OCI-LY3 (cell line): ENCODE measurements around the gene COBL.

ENCODE experiments used
- H2AFZ ChIP-seq: fragments of 200-600, 300-600 bp; shearing (Covaris generic); 2 replicates; pipeline ENCODE4 v1.6.0; 2014; ENCODE audit warnings: antibody characterized with exemption, low read depth, low read length
- H3K27ac ChIP-seq: fragments of 200-600, 300-600 bp; sonication (generic); 2 replicates; pipeline ENCODE4 v1.5.1; 2014; ENCODE audit warnings: mild to moderate bottlenecking, low read length, moderate library complexity, mixed read lengths
- H3K27me3 ChIP-seq: fragments of 200-600, 300-600 bp; sonication (generic); 2 replicates; pipeline ENCODE4 v1.6.1; 2014; ENCODE audit warnings: low read depth, low read length, mixed read lengths
- H3K36me3 ChIP-seq: fragments of 200-600, 300-600 bp; sonication (generic); replicated peaks from 2 replicates; pipeline ENCODE3; 2014; ENCODE audit warnings: low read depth, low read length, mixed read lengths
- H3K4me1 ChIP-seq: fragments of 300-600, 200-600 bp; sonication (generic); 2 replicates; pipeline ENCODE4 v1.6.1; 2014; ENCODE audit warnings: low read length, mixed read lengths
- H3K4me2 ChIP-seq: fragments of 200-600, 300-600 bp; sonication (generic); 2 replicates; pipeline ENCODE4 v1.6.1; 2014; ENCODE audit warnings: low read length, mixed read lengths
- H3K4me3 ChIP-seq: fragments of 300-600, 200-600 bp; sonication (generic); 2 replicates; pipeline ENCODE4 v1.5.1; 2014; ENCODE audit warnings: antibody characterized with exemption, mild to moderate bottlenecking, low read length, moderate library complexity
- H3K79me2 ChIP-seq: fragments of 300-600, 200-600 bp; shearing (Covaris generic); 2 replicates; pipeline ENCODE4 v1.6.1; 2014; ENCODE audit warnings: mild to moderate bottlenecking, low read length, mixed read lengths
- H3K9ac ChIP-seq: fragments of 300-600, 200-600 bp; shearing (Covaris generic); 2 replicates; pipeline ENCODE4 v1.6.0; 2014; ENCODE audit warnings: mild to moderate bottlenecking, low read length, moderate library complexity
- H3K9me3 ChIP-seq: fragments of 200-600, 300-600 bp; shearing (Covaris generic); 2 replicates; pipeline ENCODE4 v1.6.1; 2014; ENCODE audit warnings: low read length, mixed read lengths; ENCODE audit not compliant: insufficient read depth
- H4K20me1 ChIP-seq: fragments of 200-600, 300-600 bp; sonication (generic); 2 replicates; pipeline ENCODE4 v1.6.1; 2016; ENCODE audit warnings: low read length, mixed read lengths; ENCODE audit not compliant: insufficient read depth
- CTCF ChIP-seq: fragments of 200-600, 300-600 bp; sonication (generic); IDR thresholded peaks from 2 replicates; pipeline ENCODE4 v1.5.1; 2014; ENCODE audit warnings: antibody characterized with exemption, low read length, low read depth
- EZH2phosphoT487 ChIP-seq: fragments of 200-600 bp; shearing (Covaris generic); IDR thresholded peaks from 2 replicates; pipeline ENCODE4 v1.6.1; 2018; ENCODE audit warnings: antibody characterized with exemption, mixed run types, low read depth

Gene COBL

GRCh38 chr7:51315393-51316261 is 982 bp downstream of the COBL start:
- no peaks in the 10 kb centered on the region for H3K4me1 ChIP-seq
- H3K4me2 ChIP-seq = no peak overlapping the region
- H4K20me1 ChIP-seq = no peaks in the 10 kb centered on the region
- TF ChIP-seq CTCF = no peak
- no peak for TF ChIP-seq EZH2phosphoT487
- H3K9me3 ChIP-seq = no peaks in the 10 kb centered on the region
- H2AFZ ChIP-seq = no peak overlapping the region
- no peaks in the 10 kb centered on the region for H3K79me2 ChIP-seq
- H3K9ac ChIP-seq = no peak overlapping the region
- H3K27me3 ChIP-seq = no peaks in the 10 kb centered on the region
- H3K4me3 ChIP-seq = no peak overlapping the region
- H3K27ac ChIP-seq = no peak overlapping the region
- H3K36me3 ChIP-seq = no peaks in the 10 kb centered on the region

GRCh38 chr7:51314726-51315125 is 1.9 kb downstream of the COBL start:
- TF ChIP-seq EZH2phosphoT487 (no peak), CTCF (no peak)
- Histone ChIP-seq H3K27ac (no peak overlapping the region), H3K4me1 (no peaks in the 10 kb centered on the region), H3K9me3 (no peaks in the 10 kb centered on the region), H3K79me2 (no peaks in the 10 kb centered on the region), H3K4me2 (no peak overlapping the region), H3K4me3 (no peak overlapping the region), H2AFZ (no peak overlapping the region), H3K9ac (no peak overlapping the region), H3K27me3 (no peaks in the 10 kb centered on the region), H3K36me3 (no peaks in the 10 kb centered on the region), H4K20me1 (no peaks in the 10 kb centered on the region)

- H4K20me1 ChIP-seq = no peaks in the 10 kb centered on the region
- H3K9me3 ChIP-seq = no peaks in the 10 kb centered on the region
- H3K27ac ChIP-seq = no peak overlapping the region
- no peak overlapping the region for H3K9ac ChIP-seq
- H2AFZ ChIP-seq = no peak overlapping the region
- no peaks in the 10 kb centered on the region for H3K79me2 ChIP-seq
- H3K4me3 ChIP-seq = no peak overlapping the region
- TF ChIP-seq CTCF (no peak), EZH2phosphoT487 (no peak)
- no peaks in the 10 kb centered on the region for H3K27me3 ChIP-seq
- no peaks in the 10 kb centered on the region for H3K36me3 ChIP-seq
- H3K4me2 ChIP-seq = no peak overlapping the region
- H3K4me1 ChIP-seq = no peaks in the 10 kb centered on the region
Measured at GRCh38 chr7:51313738-51314425, 2.7 kb downstream of the COBL start.

- Histone ChIP-seq H3K9ac (no peak overlapping the region), H3K27ac (no peak overlapping the region), H3K4me2 (no peak overlapping the region), H3K79me2 (no peaks in the 10 kb centered on the region), H3K9me3 (no peaks in the 10 kb centered on the region), H2AFZ (no peak overlapping the region), H3K27me3 (no peaks in the 10 kb centered on the region), H3K36me3 (no peaks in the 10 kb centered on the region), H3K4me3 (no peak overlapping the region), H4K20me1 (no peaks in the 10 kb centered on the region), H3K4me1 (no peaks in the 10 kb centered on the region)
- no peak for TF ChIP-seq EZH2phosphoT487
- no peak for TF ChIP-seq CTCF
Measured at GRCh38 chr7:51312951-51313737, 3.5 kb downstream of the COBL start.
